ENCODE results near the gene CBX8. TPM values are rescaled to one million over a fixed set of nuclear protein-coding genes. Genes with fewer than 3 reads are reported as not detected.

Gene CBX8
- total RNA-seq, 3 donors from 2014 or later (not counting 1 experiment from before 2014, with no cell fraction given) = 4.0 to 6.4 (median 5.8) TPM

GRCh38 chr17:79783891-79784290 lies 13.0 kb downstream of the CBX8 start:
- Mint-ChIP-seq H3K36me3 (no peaks in the 10 kb centered on the region), H3K27me3 (ENCODE audit: low read depth in 2 of 2) (peaks cover 67 to 71% of the 10 kb centered on the region in 2 donors), H3K4me3 (no peak overlapping the region), H3K27ac (no peak overlapping the region), H3K4me1 (peaks cover 2 to 9% of the 10 kb centered on the region in 2 donors), H3K9me3 (no peaks in the 10 kb centered on the region)
- H3K27ac ChIP-seq (ENCODE audit: low read length) = no peak overlapping the region
- WGBS (ENCODE audit: insufficient coverage) = 93% methylated on average over 18 of the region's 18 CpGs
- ATAC-seq = no peak
- H3K4me3 ChIP-seq (ENCODE audit: low read length) = no peak overlapping the region
- H3K4me1 ChIP-seq (ENCODE audit: control insufficient read depth, insufficient read depth, low read length) = peaks cover 5% of the 10 kb centered on the region
- TF ChIP-seq, protein P1, sequence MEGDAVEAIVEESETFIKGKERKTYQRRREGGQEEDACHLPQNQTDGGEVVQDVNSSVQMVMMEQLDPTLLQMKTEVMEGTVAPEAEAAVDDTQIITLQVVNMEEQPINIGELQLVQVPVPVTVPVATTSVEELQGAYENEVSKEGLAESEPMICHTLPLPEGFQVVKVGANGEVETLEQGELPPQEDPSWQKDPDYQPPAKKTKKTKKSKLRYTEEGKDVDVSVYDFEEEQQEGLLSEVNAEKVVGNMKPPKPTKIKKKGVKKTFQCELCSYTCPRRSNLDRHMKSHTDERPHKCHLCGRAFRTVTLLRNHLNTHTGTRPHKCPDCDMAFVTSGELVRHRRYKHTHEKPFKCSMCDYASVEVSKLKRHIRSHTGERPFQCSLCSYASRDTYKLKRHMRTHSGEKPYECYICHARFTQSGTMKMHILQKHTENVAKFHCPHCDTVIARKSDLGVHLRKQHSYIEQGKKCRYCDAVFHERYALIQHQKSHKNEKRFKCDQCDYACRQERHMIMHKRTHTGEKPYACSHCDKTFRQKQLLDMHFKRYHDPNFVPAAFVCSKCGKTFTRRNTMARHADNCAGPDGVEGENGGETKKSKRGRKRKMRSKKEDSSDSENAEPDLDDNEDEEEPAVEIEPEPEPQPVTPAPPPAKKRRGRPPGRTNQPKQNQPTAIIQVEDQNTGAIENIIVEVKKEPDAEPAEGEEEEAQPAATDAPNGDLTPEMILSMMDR (IDR thresholded peaks at IDR 0.05) = no peak
- H3K27me3 ChIP-seq (ENCODE audit: control insufficient read depth, insufficient read depth, low read length) = peaks cover 38% of the 10 kb centered on the region
- intact Hi-C loops (cut with micrococcal nuclease) = loop anchor here (10.0 kb wide), 1 partner anchor 131 kb away; no protein-coding TSS in a partner anchor
- no peaks in the 10 kb centered on the region for H3K36me3 ChIP-seq (ENCODE audit: control insufficient read depth, insufficient read depth, low read length)
- DNase-seq = no peak
- H3K9me3 ChIP-seq (ENCODE audit: control insufficient read depth, insufficient read depth, low read length) = no peaks in the 10 kb centered on the region

DNA sequence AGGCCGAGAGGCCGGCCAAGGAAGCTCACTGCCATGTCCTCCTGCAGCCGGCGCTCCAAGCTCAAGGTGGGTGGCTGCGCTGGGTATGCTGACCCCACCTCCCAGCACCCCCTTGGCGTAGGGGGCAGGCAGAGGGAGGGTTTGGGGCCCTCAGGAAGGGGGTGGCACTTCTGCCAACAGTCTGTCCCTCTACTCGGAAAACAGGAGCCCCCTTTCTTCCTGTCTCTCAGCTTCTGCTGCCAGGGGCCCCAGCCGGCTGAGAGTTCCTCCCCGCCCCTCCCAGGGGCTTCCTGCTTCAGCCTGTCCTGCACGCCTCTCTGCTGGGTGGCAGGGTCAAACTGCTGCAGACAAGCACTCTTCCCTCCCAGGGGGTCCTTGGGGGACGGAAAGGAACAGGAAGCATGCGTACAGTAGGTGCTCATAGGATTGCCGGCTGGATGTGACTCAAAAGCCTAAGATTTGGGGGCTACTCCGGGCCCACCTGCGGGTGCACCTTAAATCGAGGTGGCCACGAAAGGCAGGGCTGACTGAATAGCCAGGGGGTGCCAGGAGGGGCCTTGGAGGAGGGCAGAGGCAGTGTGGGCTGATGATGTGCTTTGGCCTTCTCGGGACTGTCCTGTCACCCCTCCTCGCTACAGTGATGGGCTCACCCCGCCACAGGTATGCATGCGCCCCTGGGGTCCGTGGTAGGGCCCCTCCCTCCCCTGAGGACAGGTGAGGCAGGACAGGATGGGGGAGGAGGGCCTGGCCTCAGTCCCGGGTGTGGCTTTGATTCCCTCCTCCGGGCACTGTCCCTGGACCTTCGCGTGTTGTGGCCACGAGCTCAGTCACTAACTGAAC lies 14.9 kb downstream of the CBX8 start:
- Histone ChIP-seq H3K4me3 (ENCODE audit: low read length) (no peak overlapping the region), H3K27me3 (ENCODE audit: control insufficient read depth, insufficient read depth, low read length) (peaks cover 36% of the 10 kb centered on the region), H3K27ac (ENCODE audit: low read length) (no peak overlapping the region), H3K4me1 (ENCODE audit: control insufficient read depth, insufficient read depth, low read length) (peaks cover 17% of the 10 kb centered on the region), H3K36me3 (ENCODE audit: control insufficient read depth, insufficient read depth, low read length) (no peaks in the 10 kb centered on the region), H3K9me3 (ENCODE audit: control insufficient read depth, insufficient read depth, low read length) (no peaks in the 10 kb centered on the region)
- ATAC-seq = no peak
- TF ChIP-seq, protein P1 (IDR thresholded peaks at IDR 0.05) = no peak
- intact Hi-C loops (cut with micrococcal nuclease) = loop anchor here (10.0 kb wide), 1 partner anchor 133 kb away; no protein-coding TSS in a partner anchor
- Mint-ChIP-seq H3K27me3 (ENCODE audit: low read depth in 2 of 2) (peaks cover 49 to 60% of the 10 kb centered on the region in 2 donors), H3K36me3 (no peaks in the 10 kb centered on the region), H3K9me3 (no peaks in the 10 kb centered on the region), H3K4me3 (no peak overlapping the region), H3K27ac (no peak overlapping the region), H3K4me1 (peaks cover 9 to 13% of the 10 kb centered on the region in 2 donors)
- no peak for DNase-seq
- 44% methylated on average over 27 of the region's 27 CpGs for WGBS (ENCODE audit: insufficient coverage)

DNA sequence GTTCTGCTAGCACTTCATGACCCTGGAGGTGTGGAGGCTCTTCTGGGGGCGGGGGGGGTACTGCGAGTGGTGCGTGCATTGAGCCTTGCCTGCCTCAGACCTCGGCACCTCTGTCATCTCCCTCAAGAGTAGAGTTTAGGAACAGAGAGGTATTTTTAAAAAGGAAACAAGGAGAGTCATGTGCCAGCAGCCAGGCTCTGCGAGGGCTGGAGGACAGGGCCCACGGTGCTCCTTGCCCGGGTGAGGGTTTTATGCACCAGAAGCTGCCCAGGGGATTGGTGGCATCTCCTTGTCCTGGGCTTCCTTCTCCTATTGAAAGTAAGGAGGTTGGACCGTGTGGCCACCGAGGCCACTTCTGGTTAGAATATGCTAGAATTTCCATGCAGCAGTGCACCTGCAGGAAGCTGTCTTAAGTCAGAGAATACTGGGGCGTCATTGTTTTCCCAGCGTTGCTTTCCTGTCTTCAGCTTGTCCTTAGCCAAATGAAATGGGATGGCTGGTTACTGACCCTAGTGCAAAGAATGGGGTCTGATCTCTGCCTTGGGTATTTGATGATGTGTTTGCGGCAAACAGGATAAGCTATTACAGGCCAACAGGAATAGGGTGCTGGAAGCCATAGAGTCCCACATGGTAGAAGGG lies 15.7 kb downstream of the CBX8 start:
- no peak for ATAC-seq
- DNase-seq = no peak
- intact Hi-C loops (cut with micrococcal nuclease) = loop anchor here (10.0 kb wide), 1 partner anchor 134 kb away; no protein-coding TSS in a partner anchor
- no peaks in the 10 kb centered on the region for H3K9me3 Mint-ChIP-seq
- no peaks in the 10 kb centered on the region for H3K9me3 ChIP-seq (ENCODE audit: control insufficient read depth, insufficient read depth, low read length)
- H3K4me3 Mint-ChIP-seq = no peak overlapping the region
- H3K27ac Mint-ChIP-seq = no peak overlapping the region
- H3K36me3 Mint-ChIP-seq = no peaks in the 10 kb centered on the region
- TF ChIP-seq, protein P1 (IDR thresholded peaks at IDR 0.05) = no peak
- H3K27me3 Mint-ChIP-seq (ENCODE audit: low read depth in 2 of 2) = peaks cover 50 to 59% of the 10 kb centered on the region in 2 donors
- peaks cover 40% of the 10 kb centered on the region for H3K27me3 ChIP-seq (ENCODE audit: control insufficient read depth, insufficient read depth, low read length)
- H3K36me3 ChIP-seq (ENCODE audit: control insufficient read depth, insufficient read depth, low read length) = no peaks in the 10 kb centered on the region
- no peak overlapping the region for H3K4me3 ChIP-seq (ENCODE audit: low read length)
- no peak overlapping the region for H3K27ac ChIP-seq (ENCODE audit: low read length)
- peaks cover 18% of the 10 kb centered on the region for H3K4me1 ChIP-seq (ENCODE audit: control insufficient read depth, insufficient read depth, low read length)
- 43% methylated on average over 12 of the region's 12 CpGs for WGBS (ENCODE audit: insufficient coverage)
- H3K4me1 Mint-ChIP-seq = peaks cover 13% of the 10 kb centered on the region in 2 donors

Data from natural killer cell (primary cell).